ENCODE results near the gene SMNDC1. TPM values are rescaled to one million over a fixed set of nuclear protein-coding genes. Genes with fewer than 3 reads are reported as not detected.

SMNDC1 gene
- total RNA-seq = 10 to 100 TPM; 10.3 to 15.8 (median 12.8) TPM

DNA sequence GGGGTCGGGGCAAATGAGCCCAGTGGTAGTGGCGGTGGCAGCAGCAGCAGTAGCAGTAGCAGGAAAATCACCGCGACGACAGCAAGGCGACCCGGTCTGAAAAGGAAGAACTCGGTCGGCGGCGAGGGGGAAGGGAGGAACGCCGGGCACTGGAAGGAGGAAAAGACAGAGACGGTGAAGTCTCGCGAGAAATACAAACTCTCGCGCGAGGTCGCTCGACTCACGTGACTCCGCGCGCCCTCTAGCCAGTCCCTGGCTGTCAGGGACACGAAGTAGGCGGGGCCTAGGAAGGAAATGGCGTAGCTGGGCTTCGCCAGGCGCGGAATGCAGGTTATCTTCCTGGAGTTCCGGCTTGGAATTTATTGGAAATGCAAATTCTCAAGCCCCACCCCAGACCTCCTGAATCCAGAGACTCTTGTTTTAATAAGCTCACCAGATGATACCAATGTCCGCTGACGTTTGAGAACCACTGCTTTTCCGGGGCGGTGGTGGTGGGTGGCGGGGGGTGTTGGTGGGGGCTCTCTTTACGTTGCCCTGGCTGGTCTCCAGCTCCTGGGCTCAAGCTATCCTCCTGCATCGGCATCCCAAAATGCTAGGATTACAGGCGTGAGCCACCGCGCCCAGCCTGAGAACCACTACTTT lies at the start of gene SMNDC1:
Gene SMNDC1, minus strand, starts transcription at position 141 of the 642 bp plus-strand sequence. CDS start 1,333 bp downstream, outside the sequence.
- 0% methylated on average over 41 of the region's 42 CpGs for WGBS

DNA sequence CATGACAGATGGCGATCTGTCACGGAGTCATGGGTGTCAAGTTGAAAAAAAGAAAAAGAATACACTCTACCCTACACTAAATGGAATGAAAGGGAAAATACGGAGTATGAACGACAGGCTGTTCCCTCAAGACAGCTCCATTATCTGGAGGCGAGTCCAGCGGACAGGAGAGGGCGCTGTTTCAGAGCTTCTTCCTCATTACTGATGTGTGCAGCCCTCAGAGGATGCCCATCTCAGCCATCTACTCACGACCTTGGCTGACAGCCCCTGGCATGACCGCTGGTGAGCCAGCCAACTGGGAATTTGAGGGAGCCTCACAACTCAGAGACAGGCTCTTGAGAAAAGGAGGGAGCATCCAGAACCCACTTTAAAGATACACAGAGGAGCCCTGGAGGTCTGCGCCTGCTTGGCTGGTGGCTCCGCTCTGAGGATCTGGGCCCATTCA lies 49.6 kb upstream of the SMNDC1 start:
- Histone ChIP-seq H3K4me3 (no peak overlapping the region), H3K27me3 (no peaks in the 10 kb centered on the region), H3K36me3 (no peaks in the 10 kb centered on the region), H3K27ac (no peak overlapping the region), H3K4me1 (peaks cover 13% of the 10 kb centered on the region), H3K9me3 (no peaks in the 10 kb centered on the region)
- DNase-seq (ENCODE audit: low spot score in 2 of 2) = peak in 1 of 2 donors; percentile 85
- WGBS = 27% methylated on average over 10 of the region's 11 CpGs
- TF ChIP-seq POLR2A (IDR thresholded peaks at IDR 0.05) (no peak), EP300 (IDR thresholded peaks at IDR 0.05) (no peak), POLR2AphosphoS5 (IDR thresholded peaks at IDR 0.05) (no peak)
- TF ChIP-seq, protein P1, sequence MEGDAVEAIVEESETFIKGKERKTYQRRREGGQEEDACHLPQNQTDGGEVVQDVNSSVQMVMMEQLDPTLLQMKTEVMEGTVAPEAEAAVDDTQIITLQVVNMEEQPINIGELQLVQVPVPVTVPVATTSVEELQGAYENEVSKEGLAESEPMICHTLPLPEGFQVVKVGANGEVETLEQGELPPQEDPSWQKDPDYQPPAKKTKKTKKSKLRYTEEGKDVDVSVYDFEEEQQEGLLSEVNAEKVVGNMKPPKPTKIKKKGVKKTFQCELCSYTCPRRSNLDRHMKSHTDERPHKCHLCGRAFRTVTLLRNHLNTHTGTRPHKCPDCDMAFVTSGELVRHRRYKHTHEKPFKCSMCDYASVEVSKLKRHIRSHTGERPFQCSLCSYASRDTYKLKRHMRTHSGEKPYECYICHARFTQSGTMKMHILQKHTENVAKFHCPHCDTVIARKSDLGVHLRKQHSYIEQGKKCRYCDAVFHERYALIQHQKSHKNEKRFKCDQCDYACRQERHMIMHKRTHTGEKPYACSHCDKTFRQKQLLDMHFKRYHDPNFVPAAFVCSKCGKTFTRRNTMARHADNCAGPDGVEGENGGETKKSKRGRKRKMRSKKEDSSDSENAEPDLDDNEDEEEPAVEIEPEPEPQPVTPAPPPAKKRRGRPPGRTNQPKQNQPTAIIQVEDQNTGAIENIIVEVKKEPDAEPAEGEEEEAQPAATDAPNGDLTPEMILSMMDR (IDR thresholded peaks at IDR 0.05) = peak; percentile 63 to 76

More for the DNA sequence above, at the start of gene SMNDC1:
- Histone ChIP-seq H3K36me3 (peaks cover 17% of the 10 kb centered on the region), H3K27me3 (no peaks in the 10 kb centered on the region), H3K27ac (peak within 1 kb of the TSS; percentile 96), H3K4me1 (peaks cover 49% of the 10 kb centered on the region), H3K4me3 (peak within 1 kb of the TSS; percentile 97), H3K9me3 (no peaks in the 10 kb centered on the region)
- peak; percentile 98 to 99 for DNase-seq (ENCODE audit: low spot score in 2 of 2)
- TF ChIP-seq POLR2AphosphoS5 (IDR thresholded peaks at IDR 0.05) (peak in 2 of 3 donors; percentile 49 to 91), POLR2A (IDR thresholded peaks at IDR 0.05) (peak in 1 of 2 donors; percentile 78)
- TF ChIP-seq, protein P1 (IDR thresholded peaks at IDR 0.05) = no peak

DNA sequence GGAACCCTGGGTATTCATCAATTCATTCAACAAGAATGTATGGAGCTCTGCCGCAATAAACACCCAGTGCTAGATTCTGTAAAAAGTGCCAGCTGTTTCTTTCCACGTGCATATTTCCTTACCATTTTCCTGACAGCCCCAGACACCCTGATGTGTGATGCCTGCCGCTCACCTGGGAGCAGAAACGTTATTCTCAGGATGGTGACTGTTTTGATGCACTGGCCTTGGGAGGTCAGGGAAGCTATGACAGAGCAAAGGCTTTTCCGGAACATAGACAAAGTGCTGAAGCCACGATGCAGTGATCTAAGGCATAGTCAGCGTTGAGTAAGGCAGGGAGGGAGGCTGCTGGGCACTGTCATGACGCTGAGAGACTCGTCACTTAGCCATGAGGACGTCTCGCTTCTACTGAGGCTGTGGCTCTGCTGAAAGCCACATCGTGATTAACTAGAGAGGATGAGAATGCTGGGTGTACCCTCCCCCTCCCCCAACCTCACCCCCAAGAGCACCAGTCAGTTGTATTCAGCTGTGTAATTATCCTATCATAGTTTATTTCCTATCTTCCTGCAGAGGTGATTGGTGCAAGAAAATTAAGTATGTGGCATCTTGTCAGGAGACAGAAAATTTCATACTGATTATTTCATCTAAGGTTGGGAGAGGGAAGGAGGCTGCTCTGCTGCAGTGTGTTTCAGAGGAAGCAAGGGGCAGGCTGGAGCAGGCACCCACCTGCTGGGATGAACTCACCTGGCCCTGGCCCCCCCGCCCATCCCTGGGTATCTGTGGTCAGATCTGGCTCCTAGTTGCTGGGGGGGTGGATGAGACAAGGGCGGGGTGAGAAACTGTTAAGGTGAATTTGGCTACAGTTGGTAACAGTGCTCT lies 48.8 kb upstream of the SMNDC1 start:
- 25% methylated on average over 14 of the region's 14 CpGs for WGBS
- TF ChIP-seq EP300 (IDR thresholded peaks at IDR 0.05) (no peak), POLR2A (IDR thresholded peaks at IDR 0.05) (no peak), POLR2AphosphoS5 (IDR thresholded peaks at IDR 0.05) (no peak)
- TF ChIP-seq, protein P1 (IDR thresholded peaks at IDR 0.05) = no peak
- H3K36me3 ChIP-seq = no peaks in the 10 kb centered on the region
- H3K27me3 ChIP-seq = no peaks in the 10 kb centered on the region
- DNase-seq (ENCODE audit: low spot score in 2 of 2) = no peak
- no peak overlapping the region for H3K27ac ChIP-seq
- H3K4me1 ChIP-seq = peaks cover 13% of the 10 kb centered on the region
- no peak overlapping the region for H3K4me3 ChIP-seq
- no peaks in the 10 kb centered on the region for H3K9me3 ChIP-seq

DNA sequence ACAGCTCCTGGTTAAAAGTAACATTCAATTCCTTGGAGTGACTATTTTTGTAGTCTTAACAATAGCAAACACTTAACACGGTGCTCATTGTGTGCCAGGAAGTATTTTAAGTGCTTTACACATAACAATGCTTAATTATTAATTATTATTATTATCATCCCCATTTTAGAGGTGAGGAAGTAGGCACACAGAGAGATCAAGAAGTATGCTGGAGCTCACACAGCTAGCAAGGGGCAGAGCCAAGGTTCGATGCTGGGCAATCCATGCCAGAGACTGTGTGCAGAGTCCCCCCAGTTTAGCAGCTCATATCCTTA lies 48.2 kb upstream of the SMNDC1 start:
- Histone ChIP-seq H3K4me3 (no peak overlapping the region), H3K9me3 (no peaks in the 10 kb centered on the region), H3K27ac (no peak overlapping the region), H3K36me3 (no peaks in the 10 kb centered on the region), H3K27me3 (no peaks in the 10 kb centered on the region), H3K4me1 (peaks cover 13% of the 10 kb centered on the region)
- DNase-seq (ENCODE audit: low spot score in 2 of 2) = no peak
- no peak for TF ChIP-seq EP300 (IDR thresholded peaks at IDR 0.05)
- TF ChIP-seq POLR2AphosphoS5 (IDR thresholded peaks at IDR 0.05) = no peak
- TF ChIP-seq, protein P1 (IDR thresholded peaks at IDR 0.05) = no peak
- TF ChIP-seq POLR2A (IDR thresholded peaks at IDR 0.05) = no peak
- 45% methylated on average over 2 of the region's 2 CpGs for WGBS

DNA sequence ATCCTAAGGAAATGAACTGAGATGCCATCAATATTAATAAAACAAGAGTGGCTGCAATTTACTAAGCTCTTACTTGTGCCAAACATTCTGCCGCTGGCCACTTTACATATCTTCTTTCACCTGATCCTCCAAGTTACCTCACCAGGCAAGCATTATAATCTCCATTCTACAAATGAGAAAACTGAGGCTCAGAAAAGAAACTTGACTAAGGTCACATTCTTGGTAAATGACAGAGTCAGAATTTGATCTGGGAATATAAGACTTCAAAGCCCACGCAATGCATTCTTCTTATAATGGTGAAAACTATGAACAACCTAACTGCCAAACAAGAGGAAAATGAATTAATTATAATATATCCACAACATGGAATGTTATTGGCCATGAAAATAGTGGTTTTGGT lies 46.1 kb upstream of the SMNDC1 start:
- no peak for DNase-seq (ENCODE audit: low spot score in 2 of 2)
- WGBS = 93% methylated on average over 2 of the region's 2 CpGs
- H3K4me1 ChIP-seq = peaks cover 13% of the 10 kb centered on the region
- TF ChIP-seq, protein P1 (IDR thresholded peaks at IDR 0.05) = no peak
- no peak for TF ChIP-seq EP300 (IDR thresholded peaks at IDR 0.05)
- no peak for TF ChIP-seq POLR2A (IDR thresholded peaks at IDR 0.05)
- no peak for TF ChIP-seq POLR2AphosphoS5 (IDR thresholded peaks at IDR 0.05)
- no peaks in the 10 kb centered on the region for H3K9me3 ChIP-seq
- H3K27ac ChIP-seq = no peak overlapping the region
- H3K36me3 ChIP-seq = no peaks in the 10 kb centered on the region
- no peaks in the 10 kb centered on the region for H3K27me3 ChIP-seq
- H3K4me3 ChIP-seq = no peak overlapping the region

All from suprapubic skin (tissue), 4 donors.